GM23338 (cell line): ENCODE results near the gene BDP1. TPM values are rescaled to one million over a fixed set of nuclear protein-coding genes. Genes with fewer than 3 reads are reported as not detected.
A peak's percentile ranks its signal among the peaks of the same experiment; 100 is the strongest.
"Not testable (repeated sequence)": the region's sequence is repeated elsewhere in the genome, so short reads cannot be mapped to it uniquely, and the experiment has no call there.

Source experiments
- ATAC-seq: fragments of 200-7000 bp; cut with Tn5 transposase; 3 replicates; pipeline ENCODE4 v1.9.1; 2020
- DNase-seq: peaks from one replicate; pipeline ENCODE4 v3.0.0-alpha.2; 2015; ENCODE audit warnings: low spot score
- H2AFZ ChIP-seq: fragments of 200-600 bp; sonication (generic); 2 replicates; pipeline ENCODE4 v1.8.0; 2016; ENCODE audit warnings: antibody characterized with exemption, mild to moderate bottlenecking, moderate library complexity
- H3F3A ChIP-seq: fragments of 200-600 bp; sonication (generic); replicated peaks from 2 replicates; pipeline ENCODE4 v1.8.0; 2017; ENCODE audit warnings: antibody characterized with exemption, mixed run types, low read depth
- H3K27ac ChIP-seq: fragments of 200-600 bp; sonication (generic); 2 replicates; pipeline ENCODE4 v1.6.1; 2016; ENCODE audit warnings: low read depth
- H3K27me3 ChIP-seq: fragments of 200-600 bp; sonication (generic); 2 replicates; pipeline ENCODE4 v1.8.0; 2016; ENCODE audit warnings: mild to moderate bottlenecking, mixed run types, moderate library complexity; ENCODE audit not compliant: insufficient read depth
- H3K36me3 ChIP-seq: fragments of 200-600 bp; sonication (generic); 2 replicates; pipeline ENCODE4 v1.8.0; 2016; ENCODE audit warnings: mild to moderate bottlenecking; ENCODE audit not compliant: insufficient read depth
- H3K4me1 ChIP-seq: fragments of 200-600 bp; sonication (generic); 2 replicates; pipeline ENCODE4 v1.8.0; 2016; ENCODE audit warnings: mild to moderate bottlenecking, moderate library complexity; ENCODE audit not compliant: insufficient read depth
- H3K4me2 ChIP-seq: fragments of 200-600 bp; sonication (generic); 2 replicates; pipeline ENCODE4 v1.7.1; 2017; ENCODE audit warnings: mixed run types
- H3K4me3 ChIP-seq: fragments of 200-600 bp; sonication (generic); 2 replicates; pipeline ENCODE4 v1.6.1; 2016; ENCODE audit warnings: mixed run types
- H3K79me2 ChIP-seq: fragments of 200-600 bp; sonication (generic); replicated peaks from 2 replicates; pipeline ENCODE4 v1.8.0; 2017; ENCODE audit warnings: mild to moderate bottlenecking; ENCODE audit not compliant: insufficient read depth
- H3K9me2 ChIP-seq: fragments of 200-600 bp; sonication (generic); 2 replicates; pipeline ENCODE4 v1.8.0; 2017; ENCODE audit not compliant: insufficient read depth
- H4K20me1 ChIP-seq: fragments of 200-600 bp; sonication (generic); replicated peaks from 2 replicates; pipeline ENCODE4 v1.8.0; 2017; ENCODE audit warnings: mild to moderate bottlenecking; ENCODE audit not compliant: insufficient read depth
- H3K27ac Mint-ChIP-seq: 2 replicates; pipeline ENCODE4 v1.8.0; 2020; ENCODE audit warnings: inconsistent platforms, mild to moderate bottlenecking, moderate library complexity, mixed read lengths
- H3K27me3 Mint-ChIP-seq: 3 replicates; pipeline ENCODE4 v1.8.0; 2022; ENCODE audit warnings: low read depth, mild to moderate bottlenecking, moderate library complexity, mixed read lengths, inconsistent platforms; ENCODE audit not compliant: insufficient read depth, poor library complexity
- H3K36me3 Mint-ChIP-seq: 3 replicates; pipeline ENCODE4 v1.8.0; 2021; ENCODE audit warnings: low read depth, mild to moderate bottlenecking, inconsistent platforms, moderate library complexity, mixed read lengths
- H3K4me1 Mint-ChIP-seq: 3 replicates; pipeline ENCODE4 v1.8.0; 2020; ENCODE audit warnings: mild to moderate bottlenecking, inconsistent platforms, mixed read lengths
- H3K4me3 Mint-ChIP-seq: 3 replicates; pipeline ENCODE4 v1.8.0; 2021; ENCODE audit warnings: moderate library complexity, mild to moderate bottlenecking, inconsistent platforms, mixed read lengths
- H3K9me3 Mint-ChIP-seq: 3 replicates; pipeline ENCODE4 v1.8.0; 2020; ENCODE audit warnings: moderate library complexity, mild to moderate bottlenecking, inconsistent platforms, mixed read lengths
- CREB1 ChIP-seq: fragments of 250-450 bp; sonication (Bioruptor Pico); IDR thresholded peaks from 2 replicates; pipeline ENCODE4 v1.5.0; 2020; ENCODE audit warnings: low read depth, mild to moderate bottlenecking, moderate library complexity
- EZH2 ChIP-seq: fragments of 200-600 bp; sonication (generic); IDR thresholded peaks from one replicate; pipeline ENCODE4 v1.8.0; 2017; ENCODE audit warnings: antibody characterized with exemption, mild to moderate bottlenecking, low read depth; ENCODE audit not compliant: unreplicated experiment
- JUNB ChIP-seq: IDR thresholded peaks from one replicate; pipeline ENCODE4 v1.6.1; 2016; ENCODE audit warnings: antibody characterized with exemption; ENCODE audit not compliant: unreplicated experiment
- NANOG ChIP-seq: IDR thresholded peaks from 2 replicates; pipeline ENCODE4 v1.6.1; 2016; ENCODE audit warnings: antibody characterized with exemption, borderline replicate concordance
- POLR2AphosphoS5 ChIP-seq: IDR thresholded peaks from 2 replicates; pipeline ENCODE4 v1.6.1; 2016; ENCODE audit warnings: antibody characterized with exemption, low read depth
- STAT1 ChIP-seq: IDR thresholded peaks from one replicate; pipeline ENCODE4 v1.6.1; 2016; ENCODE audit warnings: antibody characterized with exemption; ENCODE audit not compliant: unreplicated experiment
- ZNF331 ChIP-seq: fragments of 250-450 bp; sonication (Bioruptor Pico); IDR thresholded peaks from 2 replicates; pipeline ENCODE4 v1.5.0; 2020; ENCODE audit warnings: low read depth, mild to moderate bottlenecking, moderate library complexity
- polyA plus RNA-seq: library from polyadenylated mRNA; unstranded; fragments of >200 nt; fragmentation: Nextera tagmentation; extraction: Ambion mirVana; gene quantifications from 2 replicates; pipeline ENCODE4 v1.2.1, GENCODE V29; 2016
- total RNA-seq: library from RNA; depleted of rRNA; stranded (reverse); fragments of >200 nt; shearing (Covaris generic); gene quantifications from 2 replicates; pipeline ENCODE4 v1.2.3, GENCODE V29; 2014
- TF ChIP-seq, protein P1 (sequence below), 2 experiments: fragments of 200-600 bp in 1 of 2; sonication (generic) in 1 of 2; conservative IDR thresholded peaks; 2 replicates each; pipeline versions ENCODE4 v1.5.1 to v1.6.1; 2016 to 2017; ENCODE audit warnings: antibody characterized with exemption in 2 of 2, low read depth in 2 of 2, mild to moderate bottlenecking in 2 of 2, moderate library complexity in 1 of 2
- TF ChIP-seq, protein P2 (sequence below): fragments of 250-450 bp; sonication (Bioruptor Pico); IDR thresholded peaks from 2 replicates; pipeline ENCODE4 v1.5.0; 2020; ENCODE audit warnings: mild to moderate bottlenecking, moderate library complexity
- TF ChIP-seq, protein P3 (sequence below): IDR thresholded peaks from 2 replicates; pipeline ENCODE4 v1.6.1; 2016; ENCODE audit warnings: antibody characterized with exemption

BDP1 gene
- total and polyA plus RNA-seq, 2 experiments from 2014 or later, result 41.8 to 54.4 TPM

DNA sequence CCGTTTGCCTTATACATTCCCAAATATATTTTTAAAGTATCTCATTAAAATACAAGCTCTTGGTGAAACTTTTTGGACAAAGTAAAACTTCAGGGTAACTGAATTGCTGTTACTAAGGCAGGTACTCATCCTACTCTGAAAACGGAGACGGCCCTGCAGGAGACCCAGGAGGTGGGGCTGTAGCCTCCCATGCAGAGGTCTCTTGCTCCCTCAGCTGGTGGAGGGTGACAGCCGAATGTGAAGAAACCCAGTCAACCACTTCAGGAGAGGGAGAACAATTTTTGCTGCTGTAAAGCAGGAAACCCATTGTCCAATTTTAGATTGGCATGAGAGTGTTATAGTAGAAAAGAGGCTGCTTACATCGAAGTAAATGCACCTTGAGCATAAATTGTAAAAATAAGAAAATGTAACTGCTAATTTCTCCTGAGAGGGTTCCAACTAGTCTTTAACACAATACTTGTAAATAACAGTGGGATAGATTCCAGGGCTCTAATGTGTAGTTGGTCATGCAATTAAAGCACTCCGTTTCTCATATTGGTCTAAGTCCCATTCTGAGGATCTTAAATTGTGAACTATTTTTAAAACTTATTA, 8.1 kb upstream of the BDP1 start:
- not testable (repeated sequence) for H3K4me3 Mint-ChIP-seq, H3K36me3 ChIP-seq, H3K9me3 Mint-ChIP-seq, H2AFZ ChIP-seq, H4K20me1 ChIP-seq, H3K27me3 Mint-ChIP-seq, H3K27ac ChIP-seq, H3K36me3 Mint-ChIP-seq, H3K79me2 ChIP-seq, H3K9me2 ChIP-seq, H3F3A ChIP-seq, H3K4me3 ChIP-seq, H3K4me2 ChIP-seq, H3K27ac Mint-ChIP-seq
- ATAC-seq, result peak; percentile 95
- TF ChIP-seq, protein P1, sequence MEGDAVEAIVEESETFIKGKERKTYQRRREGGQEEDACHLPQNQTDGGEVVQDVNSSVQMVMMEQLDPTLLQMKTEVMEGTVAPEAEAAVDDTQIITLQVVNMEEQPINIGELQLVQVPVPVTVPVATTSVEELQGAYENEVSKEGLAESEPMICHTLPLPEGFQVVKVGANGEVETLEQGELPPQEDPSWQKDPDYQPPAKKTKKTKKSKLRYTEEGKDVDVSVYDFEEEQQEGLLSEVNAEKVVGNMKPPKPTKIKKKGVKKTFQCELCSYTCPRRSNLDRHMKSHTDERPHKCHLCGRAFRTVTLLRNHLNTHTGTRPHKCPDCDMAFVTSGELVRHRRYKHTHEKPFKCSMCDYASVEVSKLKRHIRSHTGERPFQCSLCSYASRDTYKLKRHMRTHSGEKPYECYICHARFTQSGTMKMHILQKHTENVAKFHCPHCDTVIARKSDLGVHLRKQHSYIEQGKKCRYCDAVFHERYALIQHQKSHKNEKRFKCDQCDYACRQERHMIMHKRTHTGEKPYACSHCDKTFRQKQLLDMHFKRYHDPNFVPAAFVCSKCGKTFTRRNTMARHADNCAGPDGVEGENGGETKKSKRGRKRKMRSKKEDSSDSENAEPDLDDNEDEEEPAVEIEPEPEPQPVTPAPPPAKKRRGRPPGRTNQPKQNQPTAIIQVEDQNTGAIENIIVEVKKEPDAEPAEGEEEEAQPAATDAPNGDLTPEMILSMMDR (conservative IDR thresholded peaks at IDR 0.05; ENCODE audit: low read depth in 2 of 2), result peak; percentile 60 to 62
- peaks cover 12% of the 10 kb centered on the region; the same call in 2 of the 3 replicates for H3K4me1 Mint-ChIP-seq
- H3K27me3 ChIP-seq, result peaks cover 26% of the 10 kb centered on the region
- H3K4me1 ChIP-seq, result peaks cover 11% of the 10 kb centered on the region
- DNase-seq, result peak; percentile 66

DNA sequence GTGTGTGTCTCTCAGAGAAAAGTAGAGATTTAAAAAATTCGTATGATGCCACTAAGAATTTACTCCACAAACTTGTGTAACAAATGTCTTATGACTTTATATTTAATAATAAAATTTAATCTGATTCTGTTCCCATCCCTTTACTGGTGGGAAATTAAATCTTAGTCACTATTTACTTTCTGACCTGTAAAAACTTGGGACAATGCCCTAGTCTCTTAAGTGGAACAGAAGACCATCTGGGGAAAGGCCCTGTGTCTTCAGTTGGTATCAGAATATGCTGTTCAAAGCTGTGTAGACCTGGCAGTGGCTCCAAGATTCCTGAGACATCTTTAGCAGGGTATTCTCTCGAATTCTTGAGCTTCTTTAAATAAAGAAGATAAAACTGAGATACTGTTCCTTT, 2.6 kb upstream of the BDP1 start:
- H4K20me1 ChIP-seq, result peaks cover 9% of the 10 kb centered on the region
- no peaks in the 10 kb centered on the region for H3K4me1 ChIP-seq
- H3K9me2 ChIP-seq, result no peaks in the 10 kb centered on the region
- no peak for DNase-seq
- H3K27me3 ChIP-seq, result no peaks in the 10 kb centered on the region
- no peaks in the 10 kb centered on the region for H3F3A ChIP-seq
- Mint-ChIP-seq H3K36me3 (no peaks in the 10 kb centered on the region), H3K27ac (no peak overlapping the region), H3K4me3 (no peak overlapping the region), H3K4me1 (peaks cover 7% of the 10 kb centered on the region), H3K27me3 (peaks cover 4% of the 10 kb centered on the region), H3K9me3 (no peaks in the 10 kb centered on the region)
- H3K27ac ChIP-seq, result no peak overlapping the region
- no peak for ATAC-seq
- peaks cover 22% of the 10 kb centered on the region for H3K79me2 ChIP-seq
- no peak overlapping the region for H3K4me3 ChIP-seq
- no peak overlapping the region for H2AFZ ChIP-seq
- no peaks in the 10 kb centered on the region for H3K36me3 ChIP-seq
- no peak overlapping the region for H3K4me2 ChIP-seq
- TF ChIP-seq STAT1, result no peak
- TF ChIP-seq EZH2, result no peak
- TF ChIP-seq NANOG, result no peak
- no peak for TF ChIP-seq ZNF331 (CRISPR knock-in tag)
- TF ChIP-seq, protein P1 (conservative IDR thresholded peaks at IDR 0.05; ENCODE audit: low read depth in 2 of 2), result no peak
- no peak for TF ChIP-seq POLR2AphosphoS5
- no peak for TF ChIP-seq CREB1
- TF ChIP-seq, protein P2, sequence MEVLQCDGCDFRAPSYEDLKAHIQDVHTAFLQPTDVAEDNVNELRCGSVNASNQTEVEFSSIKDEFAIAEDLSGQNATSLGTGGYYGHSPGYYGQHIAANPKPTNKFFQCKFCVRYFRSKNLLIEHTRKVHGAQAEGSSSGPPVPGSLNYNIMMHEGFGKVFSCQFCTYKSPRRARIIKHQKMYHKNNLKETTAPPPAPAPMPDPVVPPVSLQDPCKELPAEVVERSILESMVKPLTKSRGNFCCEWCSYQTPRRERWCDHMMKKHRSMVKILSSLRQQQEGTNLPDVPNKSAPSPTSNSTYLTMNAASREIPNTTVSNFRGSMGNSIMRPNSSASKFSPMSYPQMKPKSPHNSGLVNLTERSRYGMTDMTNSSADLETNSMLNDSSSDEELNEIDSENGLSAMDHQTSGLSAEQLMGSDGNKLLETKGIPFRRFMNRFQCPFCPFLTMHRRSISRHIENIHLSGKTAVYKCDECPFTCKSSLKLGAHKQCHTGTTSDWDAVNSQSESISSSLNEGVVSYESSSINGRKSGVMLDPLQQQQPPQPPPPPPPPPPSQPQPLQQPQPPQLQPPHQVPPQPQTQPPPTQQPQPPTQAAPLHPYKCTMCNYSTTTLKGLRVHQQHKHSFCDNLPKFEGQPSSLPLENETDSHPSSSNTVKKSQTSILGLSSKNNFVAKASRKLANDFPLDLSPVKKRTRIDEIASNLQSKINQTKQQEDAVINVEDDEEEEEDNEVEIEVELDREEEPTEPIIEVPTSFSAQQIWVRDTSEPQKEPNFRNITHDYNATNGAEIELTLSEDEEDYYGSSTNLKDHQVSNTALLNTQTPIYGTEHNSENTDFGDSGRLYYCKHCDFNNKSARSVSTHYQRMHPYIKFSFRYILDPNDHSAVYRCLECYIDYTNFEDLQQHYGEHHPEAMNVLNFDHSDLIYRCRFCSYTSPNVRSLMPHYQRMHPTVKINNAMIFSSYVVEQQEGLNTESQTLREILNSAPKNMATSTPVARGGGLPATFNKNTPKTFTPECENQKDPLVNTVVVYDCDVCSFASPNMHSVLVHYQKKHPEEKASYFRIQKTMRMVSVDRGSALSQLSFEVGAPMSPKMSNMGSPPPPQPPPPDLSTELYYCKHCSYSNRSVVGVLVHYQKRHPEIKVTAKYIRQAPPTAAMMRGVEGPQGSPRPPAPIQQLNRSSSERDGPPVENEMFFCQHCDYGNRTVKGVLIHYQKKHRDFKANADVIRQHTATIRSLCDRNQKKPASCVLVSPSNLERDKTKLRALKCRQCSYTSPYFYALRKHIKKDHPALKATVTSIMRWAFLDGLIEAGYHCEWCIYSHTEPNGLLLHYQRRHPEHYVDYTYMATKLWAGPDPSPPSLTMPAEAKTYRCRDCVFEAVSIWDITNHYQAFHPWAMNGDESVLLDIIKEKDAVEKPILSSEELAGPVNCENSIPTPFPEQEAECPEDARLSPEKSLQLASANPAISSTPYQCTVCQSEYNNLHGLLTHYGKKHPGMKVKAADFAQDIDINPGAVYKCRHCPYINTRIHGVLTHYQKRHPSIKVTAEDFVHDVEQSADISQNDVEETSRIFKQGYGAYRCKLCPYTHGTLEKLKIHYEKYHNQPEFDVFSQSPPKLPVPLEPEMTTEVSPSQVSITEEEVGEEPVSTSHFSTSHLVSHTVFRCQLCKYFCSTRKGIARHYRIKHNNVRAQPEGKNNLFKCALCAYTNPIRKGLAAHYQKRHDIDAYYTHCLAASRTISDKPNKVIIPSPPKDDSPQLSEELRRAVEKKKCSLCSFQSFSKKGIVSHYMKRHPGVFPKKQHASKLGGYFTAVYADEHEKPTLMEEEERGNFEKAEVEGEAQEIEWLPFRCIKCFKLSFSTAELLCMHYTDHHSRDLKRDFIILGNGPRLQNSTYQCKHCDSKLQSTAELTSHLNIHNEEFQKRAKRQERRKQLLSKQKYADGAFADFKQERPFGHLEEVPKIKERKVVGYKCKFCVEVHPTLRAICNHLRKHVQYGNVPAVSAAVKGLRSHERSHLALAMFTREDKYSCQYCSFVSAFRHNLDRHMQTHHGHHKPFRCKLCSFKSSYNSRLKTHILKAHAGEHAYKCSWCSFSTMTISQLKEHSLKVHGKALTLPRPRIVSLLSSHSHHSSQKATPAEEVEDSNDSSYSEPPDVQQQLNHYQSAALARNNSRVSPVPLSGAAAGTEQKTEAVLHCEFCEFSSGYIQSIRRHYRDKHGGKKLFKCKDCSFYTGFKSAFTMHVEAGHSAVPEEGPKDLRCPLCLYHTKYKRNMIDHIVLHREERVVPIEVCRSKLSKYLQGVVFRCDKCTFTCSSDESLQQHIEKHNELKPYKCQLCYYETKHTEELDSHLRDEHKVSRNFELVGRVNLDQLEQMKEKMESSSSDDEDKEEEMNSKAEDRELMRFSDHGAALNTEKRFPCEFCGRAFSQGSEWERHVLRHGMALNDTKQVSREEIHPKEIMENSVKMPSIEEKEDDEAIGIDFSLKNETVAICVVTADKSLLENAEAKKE (CRISPR knock-in tag), result no peak
- no peak for TF ChIP-seq JUNB
- TF ChIP-seq, protein P3, sequence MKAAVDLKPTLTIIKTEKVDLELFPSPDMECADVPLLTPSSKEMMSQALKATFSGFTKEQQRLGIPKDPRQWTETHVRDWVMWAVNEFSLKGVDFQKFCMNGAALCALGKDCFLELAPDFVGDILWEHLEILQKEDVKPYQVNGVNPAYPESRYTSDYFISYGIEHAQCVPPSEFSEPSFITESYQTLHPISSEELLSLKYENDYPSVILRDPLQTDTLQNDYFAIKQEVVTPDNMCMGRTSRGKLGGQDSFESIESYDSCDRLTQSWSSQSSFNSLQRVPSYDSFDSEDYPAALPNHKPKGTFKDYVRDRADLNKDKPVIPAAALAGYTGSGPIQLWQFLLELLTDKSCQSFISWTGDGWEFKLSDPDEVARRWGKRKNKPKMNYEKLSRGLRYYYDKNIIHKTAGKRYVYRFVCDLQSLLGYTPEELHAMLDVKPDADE, result no peak
